HT-29 (cell line): ENCODE results near the gene MGAT5. TPM values are rescaled to one million over a fixed set of nuclear protein-coding genes. Genes with fewer than 3 reads are reported as not detected.

ENCODE experiments used
- DNase-seq: peaks from one replicate; pipeline ENCODE4 v3.0.0-alpha.2; 2015; ENCODE audit warnings: low spot score
- total RNA-seq: library from RNA; depleted of rRNA; stranded (reverse); fragments of >200 nt; shearing (Covaris generic); gene quantifications from 2 replicates; pipeline ENCODE4 v1.2.3, GENCODE V29; 2014

The MGAT5 gene
- total RNA-seq, 1 experiment from 2014 or later = 55.9 TPM

GRCh38 chr2:134449751-134450513 lies 196.1 kb downstream of the MGAT5 start:
- DNase-seq = no peak

- no peak for DNase-seq
These were observed 197.4 kb downstream of the MGAT5 start for GRCh38 chr2:134451347-134451630.

- DNase-seq = no peak
These were observed 198.3 kb downstream of the MGAT5 start for GRCh38 chr2:134452042-134452733.

DNA sequence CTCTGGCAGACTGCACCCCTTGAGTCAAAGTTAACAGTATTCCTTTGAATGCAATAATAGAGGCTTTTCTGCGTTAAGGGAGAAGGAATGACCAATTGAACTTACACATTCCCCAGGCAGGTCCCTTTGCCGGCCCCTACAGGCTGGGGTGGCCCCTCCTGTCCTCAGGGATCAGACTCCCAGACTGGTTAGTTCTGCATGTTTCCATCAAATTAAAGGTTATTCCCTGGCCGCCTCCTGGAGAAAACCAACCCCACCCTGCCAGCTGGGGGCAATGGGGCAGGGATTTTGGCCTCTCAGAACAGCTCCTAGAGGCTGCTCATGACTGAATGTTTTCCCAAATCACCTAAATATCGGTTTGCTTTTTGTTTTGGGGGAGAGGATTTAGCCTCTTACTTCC lies 199.6 kb downstream of the MGAT5 start:
- DNase-seq = no peak

DNA sequence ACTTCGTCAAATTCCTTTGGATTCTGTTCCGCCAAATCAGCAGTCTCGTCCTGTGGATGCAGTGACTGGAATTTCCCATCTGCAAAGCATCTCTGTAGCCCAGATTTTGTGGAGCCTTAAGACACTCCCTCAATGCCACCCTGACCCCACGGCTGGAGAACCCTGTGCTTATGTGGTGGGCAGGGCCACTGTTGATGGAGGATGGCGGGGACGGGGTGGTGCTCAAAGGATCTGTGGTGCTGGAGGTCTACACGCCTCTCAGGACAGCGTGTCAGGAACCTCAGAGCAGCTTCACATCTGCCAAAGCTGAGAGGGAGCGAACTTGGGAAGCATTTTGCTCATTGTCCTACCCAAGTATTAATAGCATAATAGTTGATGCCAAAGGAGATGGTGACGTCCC lies 200.1 kb downstream of the MGAT5 start:
- no peak for DNase-seq

- DNase-seq = no peak
These were observed 200.6 kb downstream of the MGAT5 start for GRCh38 chr2:134454426-134454825.

GRCh38 chr2:134454931-134455330 lies 201.1 kb downstream of the MGAT5 start:
- DNase-seq = no peak

DNA sequence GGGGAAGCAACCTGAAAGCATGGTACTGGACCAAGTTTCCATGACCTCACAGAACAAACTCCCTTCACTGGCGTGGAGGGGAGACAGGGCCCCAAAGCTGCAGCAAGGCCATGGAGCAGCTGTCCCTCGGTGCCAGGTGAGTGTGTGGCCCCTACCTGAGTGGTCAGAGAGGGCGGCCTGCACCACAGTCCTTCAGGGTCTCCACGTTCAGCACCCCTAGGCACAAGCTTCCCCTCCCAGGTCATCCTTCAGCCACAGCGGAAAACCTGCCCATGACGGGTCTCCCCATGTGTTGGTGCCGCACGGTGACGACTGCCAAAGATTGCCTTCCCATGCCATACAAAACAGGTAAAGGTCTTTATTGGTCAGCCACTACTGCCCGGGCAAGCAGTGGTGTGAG lies 201.6 kb downstream of the MGAT5 start:
- DNase-seq = no peak

GRCh38 chr2:134457353-134457752 lies 203.5 kb downstream of the MGAT5 start:
- no peak for DNase-seq

DNA sequence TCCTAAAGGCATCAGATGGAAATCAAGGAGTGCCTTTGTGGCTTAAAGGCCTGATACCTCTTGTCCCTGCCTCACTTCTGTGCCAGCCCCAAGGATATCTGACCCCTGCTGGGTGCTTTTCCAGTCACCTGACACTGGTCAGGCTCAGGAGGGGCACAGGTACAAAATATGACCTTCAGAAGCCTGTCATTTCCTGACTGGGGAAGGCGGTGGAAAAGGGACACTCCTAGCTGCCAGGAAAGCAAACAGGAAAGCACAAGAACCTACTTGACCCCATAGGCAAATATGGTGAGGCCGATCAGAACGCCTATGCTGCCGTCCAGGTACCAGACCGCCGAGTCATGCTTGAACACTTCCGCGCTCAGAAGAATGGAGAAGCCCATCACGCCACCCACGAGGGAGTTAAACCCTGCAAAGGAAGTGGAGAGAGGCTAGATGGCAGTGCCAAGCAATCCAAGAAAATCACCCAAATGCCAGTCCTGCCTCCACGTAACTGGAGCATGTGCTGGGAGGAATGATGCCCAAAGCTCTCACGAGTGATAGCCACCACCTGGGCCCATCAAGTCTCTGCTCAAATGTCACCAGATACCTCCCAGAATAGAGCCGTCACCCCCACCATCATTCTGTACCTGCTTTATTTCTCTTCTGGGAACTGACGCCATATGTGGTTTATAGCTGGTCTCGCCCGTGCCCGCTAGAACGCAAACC lies 204.0 kb downstream of the MGAT5 start:
- DNase-seq = no peak

DNA sequence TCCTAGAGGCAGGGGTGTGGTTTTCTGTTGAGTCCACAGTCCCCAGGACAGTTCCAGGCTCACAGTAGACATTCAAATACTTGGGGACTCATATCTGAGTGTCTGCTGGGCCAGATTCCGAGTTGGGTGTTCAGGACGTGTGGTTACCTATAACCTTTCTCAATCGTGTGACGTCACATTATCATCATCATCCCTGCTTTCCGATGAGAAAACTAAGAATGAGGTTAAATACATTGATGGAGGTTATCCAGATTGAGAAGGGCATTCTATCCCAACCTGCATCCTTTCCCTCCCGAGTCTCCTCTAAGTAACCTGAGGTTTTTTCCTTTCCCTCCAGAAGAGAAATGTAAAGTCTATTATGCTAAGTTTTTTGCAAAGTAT lies 204.6 kb downstream of the MGAT5 start:
- no peak for DNase-seq

- no peak for DNase-seq
These were observed 205.1 kb downstream of the MGAT5 start for GRCh38 chr2:134458950-134459349.

- DNase-seq = no peak
These were observed 206.0 kb downstream of the MGAT5 start for GRCh38 chr2:134459706-134460406.

GRCh38 chr2:134460583-134460998 lies 206.7 kb downstream of the MGAT5 start:
- DNase-seq = peak; percentile 87

DNA sequence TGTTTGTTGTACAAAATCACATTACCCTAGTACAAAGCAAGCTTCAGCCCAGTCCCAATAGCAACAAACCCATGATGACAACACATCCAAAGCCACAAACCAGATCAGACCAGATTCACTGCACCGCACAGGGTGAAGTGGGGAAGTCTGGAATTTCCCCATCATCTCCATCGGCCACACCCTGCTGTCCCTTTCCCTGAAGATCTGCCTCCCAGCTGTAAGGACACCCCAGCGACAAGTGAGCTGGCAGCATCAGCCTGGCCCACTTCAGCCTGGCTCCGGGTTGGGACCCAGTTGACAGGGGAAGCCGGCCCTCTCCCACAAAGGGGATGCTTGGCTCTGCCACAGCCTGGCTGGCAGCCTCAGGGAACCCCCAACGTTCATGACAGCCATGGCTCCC lies 207.6 kb downstream of the MGAT5 start:
- DNase-seq = no peak

GRCh38 chr2:134462275-134462674 lies 208.4 kb downstream of the MGAT5 start:
- DNase-seq = no peak

DNA sequence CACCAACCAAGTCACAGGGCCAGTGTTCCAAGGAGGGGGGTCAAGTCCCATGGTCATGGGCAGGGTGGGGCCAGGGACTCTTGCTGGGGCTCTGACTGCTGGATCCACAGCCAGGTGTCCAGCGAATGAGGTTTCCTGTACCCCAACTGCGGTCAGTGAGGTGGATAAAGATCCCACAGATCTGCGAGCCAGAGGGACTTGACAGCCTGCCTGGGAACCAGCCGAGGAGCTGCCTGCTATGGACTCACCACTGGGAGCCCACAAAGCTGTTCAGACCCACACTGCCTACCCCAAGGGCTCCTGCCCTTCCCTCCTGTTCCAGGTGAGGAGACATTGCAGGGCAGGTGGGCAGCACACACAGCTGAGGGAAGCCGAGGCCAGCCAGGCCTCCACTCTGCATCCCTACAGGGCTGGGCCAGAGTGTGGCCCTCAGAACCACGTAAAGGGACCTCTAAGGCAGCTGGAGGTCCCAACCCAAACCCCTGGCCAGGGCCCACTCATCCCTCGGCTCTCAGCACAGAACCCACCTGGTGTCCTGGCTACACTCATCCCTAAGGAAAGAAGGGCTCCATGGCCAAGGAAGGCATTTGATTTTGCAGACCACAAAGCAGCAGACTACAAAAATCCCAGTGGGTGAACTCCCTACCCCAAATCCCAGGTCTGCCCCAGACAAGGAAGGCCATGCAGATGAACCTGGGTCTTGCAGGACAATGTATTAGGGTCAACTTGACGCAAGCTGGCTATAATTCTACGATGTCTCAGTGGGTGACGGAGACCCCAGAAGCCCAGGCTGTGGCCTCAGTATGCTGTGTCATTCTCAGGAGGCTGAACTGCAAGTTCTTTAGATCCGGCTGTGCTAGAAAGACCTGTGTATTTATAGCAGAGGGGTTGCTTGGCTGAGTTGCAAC lies 209.2 kb downstream of the MGAT5 start:
- no peak for DNase-seq

DNA sequence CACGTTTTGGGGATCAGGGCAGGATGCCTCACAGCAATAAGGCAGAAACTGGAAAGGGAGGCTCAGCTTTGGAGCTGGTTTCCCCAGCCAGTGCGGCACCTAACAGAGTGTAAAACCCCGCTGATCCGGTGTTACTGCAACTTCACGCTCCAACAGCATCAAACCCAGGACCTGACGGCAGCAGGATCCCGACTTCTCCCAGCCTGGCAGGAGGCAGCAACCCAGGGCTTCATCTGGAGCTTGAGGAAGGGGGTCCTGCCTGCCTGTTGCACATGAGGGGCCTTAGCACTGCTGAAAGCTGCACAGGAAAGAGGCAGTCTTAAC lies 209.8 kb downstream of the MGAT5 start:
- no peak for DNase-seq

GRCh38 chr2:134465228-134466105 lies 211.6 kb downstream of the MGAT5 start:
- no peak for DNase-seq

GRCh38 chr2:134466141-134466540 lies 212.3 kb downstream of the MGAT5 start:
- peak; percentile 63 for DNase-seq
